ENCODE data around the gene PIEZO2.

DNA sequence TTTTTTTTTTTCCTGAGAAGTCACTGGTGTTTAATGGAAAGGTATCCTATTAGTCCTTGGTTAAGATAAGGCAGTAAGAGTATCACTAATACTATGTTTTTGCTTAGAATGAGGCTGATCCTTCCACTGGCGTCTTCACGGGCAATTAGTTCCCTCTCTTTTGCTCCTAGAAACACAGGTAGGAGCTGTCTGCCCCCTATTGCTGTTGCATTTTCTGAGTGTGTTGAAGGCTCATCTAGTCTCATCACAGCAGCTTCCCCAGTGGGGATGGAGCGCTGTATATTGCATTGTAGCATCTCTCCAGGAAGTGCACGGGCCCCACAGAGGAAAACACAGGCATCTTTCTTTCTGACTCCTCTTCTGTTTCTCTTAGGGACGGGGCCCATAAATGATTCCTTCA is 478.5 kb downstream of the PIEZO2 start:
- TF ChIP-seq CSDC2 (CRISPR knock-in tag; IDR thresholded peaks at IDR 0.05) = no peak
- TF ChIP-seq, protein P1, sequence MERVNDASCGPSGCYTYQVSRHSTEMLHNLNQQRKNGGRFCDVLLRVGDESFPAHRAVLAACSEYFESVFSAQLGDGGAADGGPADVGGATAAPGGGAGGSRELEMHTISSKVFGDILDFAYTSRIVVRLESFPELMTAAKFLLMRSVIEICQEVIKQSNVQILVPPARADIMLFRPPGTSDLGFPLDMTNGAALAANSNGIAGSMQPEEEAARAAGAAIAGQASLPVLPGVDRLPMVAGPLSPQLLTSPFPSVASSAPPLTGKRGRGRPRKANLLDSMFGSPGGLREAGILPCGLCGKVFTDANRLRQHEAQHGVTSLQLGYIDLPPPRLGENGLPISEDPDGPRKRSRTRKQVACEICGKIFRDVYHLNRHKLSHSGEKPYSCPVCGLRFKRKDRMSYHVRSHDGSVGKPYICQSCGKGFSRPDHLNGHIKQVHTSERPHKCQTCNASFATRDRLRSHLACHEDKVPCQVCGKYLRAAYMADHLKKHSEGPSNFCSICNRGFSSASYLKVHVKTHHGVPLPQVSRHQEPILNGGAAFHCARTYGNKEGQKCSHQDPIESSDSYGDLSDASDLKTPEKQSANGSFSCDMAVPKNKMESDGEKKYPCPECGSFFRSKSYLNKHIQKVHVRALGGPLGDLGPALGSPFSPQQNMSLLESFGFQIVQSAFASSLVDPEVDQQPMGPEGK (CRISPR knock-in tag; IDR thresholded peaks at IDR 0.05; ENCODE audit: borderline replicate concordance) = no peak

Measured in SK-N-SH treated with all-trans-retinoic acid at 6 μM for 48 hours (cell line).